ENCODE data around the gene TIMM13. TPM values are rescaled to one million over a fixed set of nuclear protein-coding genes. Genes with fewer than 3 reads are reported as not detected.

TIMM13 gene
- total and polyA plus RNA-seq, 2 donors = 17.5 to 72.2 TPM

DNA sequence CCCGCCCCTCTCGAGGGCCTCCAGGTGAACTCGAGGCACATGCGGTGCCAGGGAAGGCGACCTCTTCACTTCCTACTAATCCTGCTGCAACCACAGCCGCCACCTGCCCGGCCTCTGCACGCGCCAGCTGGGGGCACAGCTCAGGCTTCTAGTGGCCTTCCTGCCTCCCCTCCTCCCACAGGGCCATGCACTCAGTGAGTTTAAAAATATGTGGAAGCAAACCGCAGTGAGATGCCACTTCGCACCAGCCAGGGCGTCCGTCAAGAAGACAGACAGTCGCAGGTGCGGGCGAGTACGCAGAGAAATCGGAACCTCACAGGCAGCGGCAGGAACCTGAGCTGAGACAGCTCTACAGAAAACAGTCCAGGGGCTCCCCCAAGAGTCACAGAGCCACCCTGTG, 19.0 kb upstream of the TIMM13 start:
- WGBS = 74% methylated on average over 19 of the region's 19 CpGs
- Histone ChIP-seq H3K27ac (ENCODE audit: low read depth) (no peak overlapping the region), H3K4me3 (ENCODE audit: low read depth, low read length) (no peak overlapping the region), H3K4me1 (ENCODE audit: insufficient read depth) (no peaks in the 10 kb centered on the region), H3K36me3 (ENCODE audit: insufficient read depth) (peaks cover 2% of the 10 kb centered on the region)
- DNase-seq (ENCODE audit: extremely low spot score) = no peak

GRCh38 chr19:2444251-2445002, 17.0 kb upstream of the TIMM13 start:
- DNase-seq (ENCODE audit: extremely low spot score) = no peak
- Histone ChIP-seq H3K4me3 (ENCODE audit: low read depth, low read length) (no peak overlapping the region), H3K4me1 (ENCODE audit: insufficient read depth) (no peaks in the 10 kb centered on the region), H3K36me3 (ENCODE audit: insufficient read depth) (peaks cover 2% of the 10 kb centered on the region), H3K27ac (ENCODE audit: low read depth) (no peak overlapping the region)
- WGBS = 95% methylated on average over 34 of the region's 34 CpGs

- Histone ChIP-seq H3K27ac (ENCODE audit: low read depth) (no peak overlapping the region), H3K36me3 (ENCODE audit: insufficient read depth) (peaks cover 2% of the 10 kb centered on the region), H3K4me3 (ENCODE audit: low read depth, low read length) (no peak overlapping the region), H3K4me1 (ENCODE audit: insufficient read depth) (no peaks in the 10 kb centered on the region)
- no peak for DNase-seq (ENCODE audit: extremely low spot score)
- WGBS = 91% methylated on average over 17 of the region's 17 CpGs
Measured at GRCh38 chr19:2443785-2444182, 16.4 kb upstream of the TIMM13 start.

GRCh38 chr19:2443116-2443784, 15.9 kb upstream of the TIMM13 start:
- peaks cover 2% of the 10 kb centered on the region for H3K36me3 ChIP-seq (ENCODE audit: insufficient read depth)
- 91% methylated on average over 22 of the region's 22 CpGs for WGBS
- no peak overlapping the region for H3K4me3 ChIP-seq (ENCODE audit: low read depth, low read length)
- no peak for DNase-seq (ENCODE audit: extremely low spot score)
- H3K27ac ChIP-seq (ENCODE audit: low read depth) = no peak overlapping the region
- no peaks in the 10 kb centered on the region for H3K4me1 ChIP-seq (ENCODE audit: insufficient read depth)

DNA sequence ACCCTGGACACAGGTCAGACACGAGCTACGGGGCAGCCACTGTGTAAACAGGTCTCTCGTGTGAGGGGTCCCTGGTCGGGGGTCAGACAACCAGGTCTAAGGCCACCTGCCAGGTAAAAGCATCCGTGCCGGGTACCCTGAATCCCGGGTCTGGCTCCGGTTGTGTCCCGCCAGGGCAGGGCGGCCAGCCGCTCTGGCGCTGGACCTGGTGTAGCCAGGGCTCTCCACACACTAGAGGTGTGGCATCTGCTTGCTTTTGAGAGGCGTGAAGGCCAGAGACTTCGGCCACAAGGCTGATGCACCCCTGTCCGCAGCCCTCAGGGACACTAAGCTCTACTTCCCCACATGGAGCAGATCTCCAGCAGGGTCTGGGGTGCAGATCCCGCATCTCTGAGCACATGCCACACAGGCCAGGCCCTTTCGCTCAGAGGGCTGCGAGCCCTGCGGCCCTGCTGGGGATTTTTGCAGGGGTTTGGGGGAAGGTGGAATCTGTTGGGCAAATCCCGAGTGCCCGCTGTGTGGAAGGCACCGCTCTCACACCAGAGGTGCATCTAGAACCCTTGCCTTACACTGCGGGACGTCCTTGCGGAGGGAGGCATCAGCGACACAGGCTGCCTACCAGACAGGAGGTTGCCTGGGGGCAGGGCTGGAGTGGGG, 13.8 kb upstream of the TIMM13 start:
- H3K4me3 ChIP-seq (ENCODE audit: low read depth, low read length) = no peak overlapping the region
- peaks cover 2% of the 10 kb centered on the region for H3K36me3 ChIP-seq (ENCODE audit: insufficient read depth)
- DNase-seq (ENCODE audit: extremely low spot score) = no peak
- H3K27ac ChIP-seq (ENCODE audit: low read depth) = no peak overlapping the region
- WGBS = 95% methylated on average over 26 of the region's 26 CpGs
- H3K4me1 ChIP-seq (ENCODE audit: insufficient read depth) = peaks cover 1% of the 10 kb centered on the region

- H3K4me1 ChIP-seq (ENCODE audit: insufficient read depth) = peaks cover 1% of the 10 kb centered on the region
- no peak for DNase-seq (ENCODE audit: extremely low spot score)
- no peak overlapping the region for H3K27ac ChIP-seq (ENCODE audit: low read depth)
- 96% methylated on average over 1 of the region's 1 CpG for WGBS
- no peak overlapping the region for H3K4me3 ChIP-seq (ENCODE audit: low read depth, low read length)
- H3K36me3 ChIP-seq (ENCODE audit: insufficient read depth) = peaks cover 2% of the 10 kb centered on the region
Measured at GRCh38 chr19:2440515-2440914, 13.1 kb upstream of the TIMM13 start.

GRCh38 chr19:2438178-2438577, 10.8 kb upstream of the TIMM13 start:
- no peak for DNase-seq (ENCODE audit: extremely low spot score)
- Histone ChIP-seq H3K27ac (ENCODE audit: low read depth) (no peak overlapping the region), H3K4me1 (ENCODE audit: insufficient read depth) (peaks cover 1% of the 10 kb centered on the region), H3K36me3 (ENCODE audit: insufficient read depth) (peaks cover 6% of the 10 kb centered on the region), H3K4me3 (ENCODE audit: low read depth, low read length) (no peak overlapping the region)
- WGBS = 95% methylated on average over 20 of the region's 20 CpGs

GRCh38 chr19:2436926-2437325, 9.5 kb upstream of the TIMM13 start:
- H3K4me3 ChIP-seq (ENCODE audit: low read depth, low read length) = no peak overlapping the region
- 95% methylated on average over 15 of the region's 15 CpGs for WGBS
- H3K27ac ChIP-seq (ENCODE audit: low read depth) = no peak overlapping the region
- H3K4me1 ChIP-seq (ENCODE audit: insufficient read depth) = peaks cover 1% of the 10 kb centered on the region
- no peak for DNase-seq (ENCODE audit: extremely low spot score)
- peaks cover 3% of the 10 kb centered on the region for H3K36me3 ChIP-seq (ENCODE audit: insufficient read depth)

- H3K27ac ChIP-seq (ENCODE audit: low read depth) = no peak overlapping the region
- WGBS = 97% methylated on average over 39 of the region's 39 CpGs
- H3K36me3 ChIP-seq (ENCODE audit: insufficient read depth) = peaks cover 3% of the 10 kb centered on the region
- no peak for DNase-seq (ENCODE audit: extremely low spot score)
- peaks cover 1% of the 10 kb centered on the region for H3K4me1 ChIP-seq (ENCODE audit: insufficient read depth)
- no peak overlapping the region for H3K4me3 ChIP-seq (ENCODE audit: low read depth, low read length)
Measured at GRCh38 chr19:2436384-2436783, 9.0 kb upstream of the TIMM13 start.

DNA sequence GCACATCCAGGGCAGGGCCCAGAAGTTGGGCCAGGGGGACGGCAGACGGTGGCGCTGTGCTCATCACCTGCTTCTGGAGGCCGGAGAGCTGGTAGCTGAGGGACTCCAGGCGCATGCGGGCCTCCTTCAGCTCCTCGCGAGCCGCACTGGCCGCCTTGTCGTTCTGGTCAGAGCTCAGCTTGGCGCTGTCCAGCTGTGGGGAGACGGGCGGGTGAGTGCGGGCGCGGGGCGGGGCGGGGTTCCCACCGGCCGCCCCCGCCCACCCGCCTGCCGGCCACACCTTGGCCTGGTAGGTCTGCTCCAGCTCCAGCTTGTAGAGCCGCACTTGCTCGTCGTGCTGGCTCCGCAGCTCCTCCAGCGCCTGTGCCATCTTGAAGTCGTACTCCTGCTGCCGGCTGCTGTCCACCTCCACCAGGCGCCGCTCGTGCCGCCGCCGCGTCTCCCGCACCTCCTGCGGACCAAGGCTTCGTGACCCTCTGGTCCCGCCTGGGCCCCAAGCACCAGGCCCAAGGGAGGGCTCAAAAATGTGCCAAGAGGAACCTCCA, 7.4 kb upstream of the TIMM13 start:
- DNase-seq (ENCODE audit: extremely low spot score) = no peak
- Histone ChIP-seq H3K27ac (ENCODE audit: low read depth) (no peak overlapping the region), H3K4me1 (ENCODE audit: insufficient read depth) (peaks cover 1% of the 10 kb centered on the region), H3K4me3 (ENCODE audit: low read depth, low read length) (no peak overlapping the region), H3K36me3 (ENCODE audit: insufficient read depth) (peaks cover 3% of the 10 kb centered on the region)
- 96% methylated on average over 42 of the region's 42 CpGs for WGBS

GRCh38 chr19:2434267-2434666, 6.9 kb upstream of the TIMM13 start:
- Histone ChIP-seq H3K4me3 (ENCODE audit: low read depth, low read length) (no peak overlapping the region), H3K36me3 (ENCODE audit: insufficient read depth) (peaks cover 3% of the 10 kb centered on the region), H3K4me1 (ENCODE audit: insufficient read depth) (peaks cover 1% of the 10 kb centered on the region), H3K27ac (ENCODE audit: low read depth) (no peak overlapping the region)
- no peak for DNase-seq (ENCODE audit: extremely low spot score)
- WGBS = 94% methylated on average over 22 of the region's 22 CpGs

GRCh38 chr19:2433854-2434253, 6.5 kb upstream of the TIMM13 start:
- DNase-seq (ENCODE audit: extremely low spot score) = no peak
- peaks cover 3% of the 10 kb centered on the region for H3K36me3 ChIP-seq (ENCODE audit: insufficient read depth)
- no peak overlapping the region for H3K4me3 ChIP-seq (ENCODE audit: low read depth, low read length)
- 93% methylated on average over 30 of the region's 30 CpGs for WGBS
- no peak overlapping the region for H3K27ac ChIP-seq (ENCODE audit: low read depth)
- peaks cover 1% of the 10 kb centered on the region for H3K4me1 ChIP-seq (ENCODE audit: insufficient read depth)

GRCh38 chr19:2432131-2432848, 4.9 kb upstream of the TIMM13 start:
- no peak overlapping the region for H3K27ac ChIP-seq (ENCODE audit: low read depth)
- WGBS = 98% methylated on average over 25 of the region's 25 CpGs
- H3K4me1 ChIP-seq (ENCODE audit: insufficient read depth) = peaks cover 1% of the 10 kb centered on the region
- H3K4me3 ChIP-seq (ENCODE audit: low read depth, low read length) = no peak overlapping the region
- DNase-seq (ENCODE audit: extremely low spot score) = no peak
- H3K36me3 ChIP-seq (ENCODE audit: insufficient read depth) = peaks cover 3% of the 10 kb centered on the region

Data from urinary bladder (tissue), 4 donors.